ENCODE results near the gene ZNF765. TPM values are rescaled to one million over a fixed set of nuclear protein-coding genes. Genes with fewer than 3 reads are reported as not detected.
"Not testable (repeated sequence)": the region's sequence is repeated elsewhere in the genome, so short reads cannot be mapped to it uniquely, and the experiment has no call there.

ZNF765 gene
- total RNA-seq, 2 donors from 2014 or later = 10.3 to 18.5 TPM

GRCh38 chr19:53424968-53425597, 30.1 kb downstream of the ZNF765 start:
- H3K27me3 ChIP-seq (replicated peaks; ENCODE audit: insufficient read depth) = no peaks in the 10 kb centered on the region
- peak; percentile 65 for ATAC-seq (ENCODE audit: insufficient number of reproducible peaks, low FRiP score, low read depth)
- H3K9me3 ChIP-seq = no peaks in the 10 kb centered on the region
- H3K4me3 ChIP-seq = no peak overlapping the region
- DNase-seq (ENCODE audit: low spot score) = peak; percentile 16
- no peak overlapping the region for H3K27ac ChIP-seq
- H3K36me3 ChIP-seq = no peaks in the 10 kb centered on the region
- H3K4me1 ChIP-seq (ENCODE audit: control insufficient read depth in 1 of 2, low read depth in 2 of 2) = no peaks in the 10 kb centered on the region
- TF ChIP-seq CTCF (IDR thresholded peaks at IDR 0.05) = peak; percentile 74

- Histone ChIP-seq H3K36me3 (peaks cover 6% of the 10 kb centered on the region), H3K9me3 (no peaks in the 10 kb centered on the region), H3K4me3 (peak within 1 kb of the TSS; percentile 82), H3K27ac (peak within 1 kb of the TSS; percentile 12 to 56), H3K4me1 (ENCODE audit: control insufficient read depth in 1 of 2, low read depth in 2 of 2) (peaks cover 0 to 2% of the 10 kb centered on the region in 2 donors), H3K27me3 (replicated peaks; ENCODE audit: insufficient read depth) (no peaks in the 10 kb centered on the region)
- ATAC-seq (ENCODE audit: insufficient number of reproducible peaks, low FRiP score, low read depth) (peak; percentile 99), DNase-seq (ENCODE audit: low spot score) (peak; percentile 72)
- TF ChIP-seq CTCF (IDR thresholded peaks at IDR 0.05) = peak; percentile 44
Measured at GRCh38 chr19:53431399-53432087, 36.6 kb downstream of the ZNF765 start, which contains the start of gene ZNF761. TSS of gene ZNF761 (plus strand) at chr19:53431984. CDS start at chr19:53447269, 15,285 bp downstream.

GRCh38 chr19:53432088-53432661, 37.2 kb downstream of the ZNF765 start:
- Histone ChIP-seq H3K27ac (peak overlapping the region; percentile 12 to 53), H3K4me1 (ENCODE audit: control insufficient read depth in 1 of 2, low read depth in 2 of 2) (peaks cover 0 to 2% of the 10 kb centered on the region in 2 donors), H3K4me3 (peak overlapping the region; percentile 82), H3K36me3 (peaks cover 10% of the 10 kb centered on the region), H3K9me3 (no peaks in the 10 kb centered on the region), H3K27me3 (replicated peaks; ENCODE audit: insufficient read depth) (no peaks in the 10 kb centered on the region)
- DNase-seq (ENCODE audit: low spot score) = no peak
- ATAC-seq (ENCODE audit: insufficient number of reproducible peaks, low FRiP score, low read depth) = no peak
- TF ChIP-seq CTCF (IDR thresholded peaks at IDR 0.05) = no peak

- ATAC-seq (ENCODE audit: insufficient number of reproducible peaks, low FRiP score, low read depth); H3K4me3 ChIP-seq; H3K27me3 ChIP-seq (replicated peaks; ENCODE audit: insufficient read depth); DNase-seq (ENCODE audit: low spot score); H3K27ac ChIP-seq; H3K4me1 ChIP-seq (ENCODE audit: control insufficient read depth in 1 of 2, low read depth in 2 of 2): not testable (repeated sequence)
- H3K9me3 ChIP-seq = peaks cover 27% of the 10 kb centered on the region
- peaks cover 58% of the 10 kb centered on the region for H3K36me3 ChIP-seq
Measured at GRCh38 chr19:53443809-53444208, 48.9 kb downstream of the ZNF765 start.

GRCh38 chr19:53447196-53447595, 52.2 kb downstream of the ZNF765 start:
- not testable (repeated sequence) for H3K27me3 ChIP-seq (replicated peaks; ENCODE audit: insufficient read depth); ATAC-seq (ENCODE audit: insufficient number of reproducible peaks, low FRiP score, low read depth); H3K27ac ChIP-seq; H3K4me1 ChIP-seq (ENCODE audit: control insufficient read depth in 1 of 2, low read depth in 2 of 2); H3K4me3 ChIP-seq; DNase-seq (ENCODE audit: low spot score)
- peaks cover 71% of the 10 kb centered on the region for H3K36me3 ChIP-seq
- H3K9me3 ChIP-seq = peaks cover 40% of the 10 kb centered on the region

GRCh38 chr19:53455828-53456227, 60.9 kb downstream of the ZNF765 start:
- H3K9me3 ChIP-seq = peaks cover 85% of the 10 kb centered on the region
- no peaks in the 10 kb centered on the region for H3K4me1 ChIP-seq (ENCODE audit: control insufficient read depth in 1 of 2, low read depth in 2 of 2)
- DNase-seq (ENCODE audit: low spot score) = no peak
- no peak overlapping the region for H3K27ac ChIP-seq
- H3K36me3 ChIP-seq = peaks cover 43% of the 10 kb centered on the region
- no peaks in the 10 kb centered on the region for H3K27me3 ChIP-seq (replicated peaks; ENCODE audit: insufficient read depth)
- no peak for TF ChIP-seq CTCF (IDR thresholded peaks at IDR 0.05)
- no peak overlapping the region for H3K4me3 ChIP-seq
- no peak for ATAC-seq (ENCODE audit: insufficient number of reproducible peaks, low FRiP score, low read depth)

GRCh38 chr19:53460131-53460721, 65.3 kb downstream of the ZNF765 start:
- not testable (repeated sequence) for H3K27ac ChIP-seq; ATAC-seq (ENCODE audit: insufficient number of reproducible peaks, low FRiP score, low read depth); H3K27me3 ChIP-seq (replicated peaks; ENCODE audit: insufficient read depth); H3K36me3 ChIP-seq; DNase-seq (ENCODE audit: low spot score); H3K4me1 ChIP-seq (ENCODE audit: control insufficient read depth in 1 of 2, low read depth in 2 of 2); H3K4me3 ChIP-seq
- H3K9me3 ChIP-seq = peaks cover 45% of the 10 kb centered on the region
